Measurements from ENCODE around the gene C12orf60.
A peak's percentile ranks its signal among the peaks of the same experiment; 100 is the strongest.

Gene C12orf60

GRCh38 chr12:14846876-14847580 lies 43.6 kb downstream of the C12orf60 start:
- no peak overlapping the region for H3K4me3 ChIP-seq (ENCODE audit: low read depth, low read length)
- peak; percentile 48 for DNase-seq (ENCODE audit: low read depth)
- no peak for TF ChIP-seq CTCF (IDR thresholded peaks at IDR 0.05; ENCODE audit: low read depth, low read length, missing control alignments)
- in situ Hi-C loops (cut with HindIII; ENCODE audit: low sequenced_read_pairs): no loop called here

- in situ Hi-C loops (cut with HindIII; ENCODE audit: low sequenced_read_pairs): no loop called here
- no peak overlapping the region for H3K4me3 ChIP-seq (ENCODE audit: low read depth, low read length)
- TF ChIP-seq CTCF (IDR thresholded peaks at IDR 0.05; ENCODE audit: low read depth, low read length, missing control alignments): no peak
- DNase-seq (ENCODE audit: low read depth): peak; percentile 46
Observed at GRCh38 chr12:14849661-14850060, 46.2 kb downstream of the C12orf60 start.

GRCh38 chr12:14850929-14851663 lies 47.6 kb downstream of the C12orf60 start:
- no peak overlapping the region for H3K4me3 ChIP-seq (ENCODE audit: low read depth, low read length)
- no peak for TF ChIP-seq CTCF (IDR thresholded peaks at IDR 0.05; ENCODE audit: low read depth, low read length, missing control alignments)
- DNase-seq (ENCODE audit: low read depth): no peak
- in situ Hi-C loops (cut with HindIII; ENCODE audit: low sequenced_read_pairs): no loop called here

GRCh38 chr12:14852880-14853279 lies 49.4 kb downstream of the C12orf60 start:
- no peak for DNase-seq (ENCODE audit: low read depth)
- in situ Hi-C loops (cut with HindIII; ENCODE audit: low sequenced_read_pairs): no loop called here
- TF ChIP-seq CTCF (IDR thresholded peaks at IDR 0.05; ENCODE audit: low read depth, low read length, missing control alignments): no peak
- no peak overlapping the region for H3K4me3 ChIP-seq (ENCODE audit: low read depth, low read length)

GRCh38 chr12:14853961-14854360 lies 50.5 kb downstream of the C12orf60 start:
- in situ Hi-C loops (cut with HindIII; ENCODE audit: low sequenced_read_pairs): no loop called here
- H3K4me3 ChIP-seq (ENCODE audit: low read depth, low read length): no peak overlapping the region
- DNase-seq (ENCODE audit: low read depth): no peak
- TF ChIP-seq CTCF (IDR thresholded peaks at IDR 0.05; ENCODE audit: low read depth, low read length, missing control alignments): no peak

- in situ Hi-C loops (cut with HindIII; ENCODE audit: low sequenced_read_pairs): no loop called here
- TF ChIP-seq CTCF (IDR thresholded peaks at IDR 0.05; ENCODE audit: low read depth, low read length, missing control alignments): no peak
- no peak overlapping the region for H3K4me3 ChIP-seq (ENCODE audit: low read depth, low read length)
- DNase-seq (ENCODE audit: low read depth): no peak
Observed at GRCh38 chr12:14854586-14855183, 51.2 kb downstream of the C12orf60 start.

All from astrocyte of the cerebellum (primary cell).